ENCODE results near the gene RNF213.
"Not testable (repeated sequence)": the region's sequence is repeated elsewhere in the genome, so short reads cannot be mapped to it uniquely, and the experiment has no call there.

Gene RNF213

DNA sequence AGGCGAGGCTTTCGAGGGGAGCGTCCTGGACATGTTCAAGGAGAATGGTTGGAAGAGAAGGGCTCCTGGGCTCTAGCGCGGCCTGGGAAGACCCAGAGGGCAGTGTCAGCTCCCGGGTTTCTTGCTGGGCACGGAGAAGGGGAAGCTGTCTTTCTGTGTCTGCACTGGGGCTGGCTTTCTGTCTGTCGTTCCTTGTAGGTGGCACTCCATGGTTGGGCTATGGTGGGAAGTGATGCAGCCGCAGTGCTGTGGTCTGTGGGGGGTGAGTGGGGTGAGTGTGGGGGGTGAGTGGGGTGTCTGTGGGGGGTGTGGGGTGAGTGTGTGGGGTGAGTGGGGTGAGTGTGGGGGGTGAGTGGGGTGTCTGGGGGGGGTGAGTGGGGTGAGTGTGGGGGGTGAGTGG, 13.7 kb downstream of the RNF213 start:
- no peak for DNase-seq

DNA sequence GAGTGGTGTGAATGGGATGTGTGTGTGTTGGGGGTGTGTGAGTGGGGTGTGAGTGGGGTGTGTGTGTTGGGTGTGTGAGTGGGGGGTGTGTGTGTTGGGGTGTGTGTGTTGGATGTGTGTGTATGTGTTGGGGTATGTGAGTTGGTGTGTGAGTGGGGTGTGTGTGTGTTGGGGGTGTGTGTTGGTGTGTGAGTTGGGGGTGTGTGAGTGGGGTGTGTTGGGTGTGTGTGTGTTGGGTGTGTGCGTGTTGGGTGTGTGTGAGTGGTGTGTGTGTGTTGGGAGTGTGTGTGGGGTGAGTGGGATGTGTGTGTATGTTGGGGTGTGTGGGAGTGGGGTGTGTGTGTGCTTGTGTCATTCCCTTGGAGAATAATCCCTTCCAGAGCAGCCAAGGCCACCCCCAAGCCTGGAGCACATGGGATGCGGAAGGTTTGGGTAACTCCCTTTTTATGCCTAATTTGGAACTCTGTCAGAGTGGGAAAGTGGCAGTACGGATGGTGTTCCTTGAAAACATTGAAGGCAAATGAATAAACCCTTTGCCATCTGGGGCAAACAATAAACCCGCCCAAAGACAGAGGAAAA, 14.3 kb downstream of the RNF213 start:
- DNase-seq: no peak

DNA sequence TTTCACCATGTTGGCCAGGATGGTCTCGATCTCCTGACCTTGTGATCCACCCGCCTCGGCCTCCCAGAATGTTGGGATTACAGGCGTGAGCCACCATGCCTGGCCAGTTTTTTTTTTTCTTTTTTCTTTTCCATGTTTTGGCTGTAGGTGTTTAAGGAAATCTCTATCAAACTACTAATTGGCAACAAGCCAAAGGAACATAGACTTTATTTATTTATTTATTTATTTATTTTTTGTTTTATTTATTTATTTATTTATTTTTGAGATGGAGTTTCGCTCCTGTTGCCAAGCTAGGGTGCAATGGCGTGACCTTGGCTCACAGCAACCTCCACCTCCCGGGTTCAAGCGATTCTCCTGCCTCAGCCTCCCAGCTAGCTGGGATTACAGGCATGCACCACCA, 15.2 kb downstream of the RNF213 start:
- not testable (repeated sequence) for DNase-seq

DNA sequence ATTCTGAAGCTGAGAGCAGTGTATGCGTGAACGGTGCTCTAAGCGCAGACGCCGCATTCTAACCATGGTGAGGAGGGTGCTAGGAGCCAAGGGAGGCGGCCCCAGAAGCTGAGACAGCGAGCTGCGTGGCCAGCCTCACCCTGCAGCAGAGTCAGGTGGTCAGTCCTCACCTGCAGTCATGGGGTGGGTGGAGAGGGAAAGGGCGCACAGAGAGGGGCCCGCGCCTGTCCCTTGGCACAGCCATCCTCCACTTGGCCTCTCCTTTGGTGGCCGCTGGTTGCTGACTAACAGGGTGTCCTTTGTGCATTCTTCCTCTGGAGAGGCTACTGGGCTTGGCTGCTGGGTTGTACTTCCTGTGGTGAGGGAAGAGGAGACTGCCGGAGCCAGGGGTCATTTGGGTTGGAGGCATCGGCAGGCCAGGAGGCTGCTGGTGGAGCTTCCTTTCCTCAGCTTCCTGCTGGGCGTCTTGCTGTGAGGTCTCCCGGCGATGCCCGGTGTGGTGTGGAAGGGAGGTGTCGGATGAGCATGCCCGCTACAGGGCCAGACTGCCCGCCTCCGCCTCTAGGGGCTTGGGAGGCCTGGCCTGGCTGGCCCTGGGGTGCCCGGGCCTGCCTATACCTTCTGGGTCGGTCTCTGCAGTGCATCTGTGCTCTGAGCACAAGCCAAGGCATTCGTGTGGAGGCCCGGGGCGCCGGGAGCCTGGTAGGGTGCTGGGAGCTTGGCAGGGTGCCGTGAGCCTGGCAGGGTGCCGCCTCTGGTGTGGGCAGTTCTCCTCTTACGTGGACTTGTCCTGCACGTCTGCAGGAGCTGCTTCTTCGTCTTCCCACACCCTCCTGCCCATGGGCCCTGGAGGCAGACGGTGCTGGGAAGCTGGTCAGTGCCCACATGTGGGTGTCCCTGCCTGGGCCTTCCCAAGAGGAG, 17.4 kb downstream of the RNF213 start:
- no peak for DNase-seq

DNA sequence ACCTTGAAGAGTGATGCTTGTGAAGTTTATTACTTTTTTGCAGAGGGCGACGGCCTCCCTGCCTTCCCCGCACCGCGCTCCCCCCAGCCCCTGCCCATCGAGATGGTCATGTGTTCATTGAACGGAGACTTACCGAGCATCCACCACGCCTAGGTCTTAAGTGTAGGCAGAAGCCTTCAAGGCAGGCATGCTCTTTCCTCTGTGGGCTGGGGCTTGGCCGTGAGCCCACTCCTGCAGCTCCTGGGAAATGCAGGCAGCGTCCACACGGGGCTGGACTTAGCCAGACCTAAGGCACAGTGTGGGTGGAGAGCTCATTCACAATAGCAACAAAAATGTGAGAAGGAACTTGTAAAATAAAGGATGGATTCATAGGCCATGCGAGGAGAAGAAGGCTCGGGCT, 19.2 kb downstream of the RNF213 start:
- DNase-seq: no peak

DNA sequence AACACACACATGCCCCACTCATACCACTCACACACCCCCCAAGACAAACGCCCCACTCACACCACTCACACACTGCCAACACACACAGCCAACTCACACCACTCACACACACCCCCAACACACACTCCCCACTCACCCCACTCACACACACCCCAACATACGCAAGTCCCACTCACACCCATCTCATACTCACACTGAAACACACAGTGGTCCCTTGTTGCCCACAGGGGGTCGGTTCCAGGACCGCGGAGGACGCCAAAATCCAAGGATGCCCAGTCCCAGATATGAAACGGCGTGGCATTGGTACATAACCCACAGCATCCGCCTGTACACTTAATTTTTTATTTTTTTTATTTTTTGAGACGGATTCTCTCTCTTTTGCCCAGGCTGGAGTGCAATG, 20.9 kb downstream of the RNF213 start:
- no peak for DNase-seq

DNA sequence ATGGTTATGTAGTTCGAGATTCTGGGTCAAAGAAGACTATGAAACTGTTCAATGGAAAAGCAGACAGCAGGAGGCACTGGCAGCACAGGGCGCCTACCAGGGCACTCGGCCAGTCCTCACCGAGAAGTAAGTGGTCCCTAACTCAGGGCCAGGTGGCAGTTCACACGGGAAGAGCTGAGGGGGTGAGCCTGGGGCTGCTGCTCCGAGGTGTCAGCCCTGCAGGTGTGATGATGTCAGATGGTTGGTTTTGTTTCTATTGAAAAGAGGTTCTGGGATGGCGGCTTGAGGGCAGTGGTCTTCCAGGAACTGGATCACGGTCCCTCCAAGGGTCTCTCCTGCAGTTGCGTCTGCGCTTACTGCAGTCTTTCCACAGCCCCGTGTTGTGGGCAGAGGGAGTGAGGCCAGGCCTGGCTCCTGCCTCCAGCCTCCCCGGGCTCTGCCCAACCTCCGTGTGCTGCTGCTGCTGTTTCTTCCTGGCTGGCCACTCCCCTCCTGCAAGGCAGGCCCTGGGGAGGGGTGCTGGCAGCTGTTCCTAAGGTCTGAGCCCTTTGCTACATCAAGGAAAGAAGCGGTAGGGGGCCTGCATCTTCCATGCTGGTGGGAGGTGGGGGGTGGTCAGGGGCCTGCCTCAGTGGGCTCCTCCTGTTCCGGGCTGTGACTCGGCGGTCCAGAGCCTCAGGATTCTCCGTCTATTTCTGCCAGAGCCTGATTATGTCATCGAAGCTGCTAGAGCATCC, 22.6 kb downstream of the RNF213 start:
- no peak for DNase-seq

DNA sequence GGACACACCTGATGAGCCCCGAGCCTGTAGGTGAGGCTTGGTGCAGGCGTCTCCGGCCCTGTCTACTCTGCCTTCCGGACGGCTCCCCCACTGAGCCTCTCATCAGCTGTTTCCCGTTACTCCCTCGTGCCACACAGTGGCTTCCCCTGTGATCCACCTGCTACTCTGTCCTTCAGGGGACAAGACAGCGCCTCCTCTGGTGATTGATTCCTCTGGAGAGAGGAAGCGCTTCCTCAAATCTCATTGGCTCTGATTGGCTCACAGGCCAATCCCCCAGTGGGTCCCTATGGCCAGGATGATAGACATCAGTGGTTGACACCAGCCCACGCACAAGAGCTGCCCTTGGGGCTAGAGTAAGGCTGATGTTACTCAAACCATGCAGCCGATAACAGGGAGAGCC, 24.0 kb downstream of the RNF213 start:
- no peak for DNase-seq

DNA sequence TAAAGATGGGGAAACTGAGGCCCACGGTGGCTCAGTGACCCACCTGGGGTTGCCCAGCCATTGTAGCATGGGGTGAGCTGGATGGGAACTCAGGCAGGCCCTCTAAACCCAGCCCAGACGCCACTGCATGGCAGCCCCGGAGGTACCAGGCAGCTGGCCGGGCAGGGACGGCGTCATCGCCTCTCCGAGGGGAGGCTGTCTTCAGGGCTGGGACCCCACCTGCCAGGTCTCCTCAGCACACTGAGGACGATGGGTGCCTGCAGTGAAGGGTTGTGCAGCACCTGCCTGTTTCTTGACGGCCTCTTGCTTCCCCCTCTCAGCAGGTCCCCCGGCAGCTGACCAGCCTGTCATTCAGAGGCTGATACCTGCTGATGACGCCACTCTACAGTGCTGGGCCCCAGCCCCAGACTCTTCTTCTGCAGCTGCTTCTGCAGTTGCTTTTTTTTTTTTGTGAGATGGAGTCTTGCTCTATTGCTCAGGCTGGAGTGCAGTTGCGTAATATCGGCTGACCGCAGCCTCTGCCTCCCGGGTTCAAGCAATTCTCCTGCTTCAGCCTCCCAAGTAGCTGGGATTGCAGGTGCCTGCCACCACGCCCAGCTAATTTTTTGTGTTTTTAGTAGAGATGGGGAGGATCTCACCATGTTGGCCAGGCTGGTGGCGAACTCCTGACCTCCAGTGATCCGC, 24.7 kb downstream of the RNF213 start:
- DNase-seq: no peak

DNA sequence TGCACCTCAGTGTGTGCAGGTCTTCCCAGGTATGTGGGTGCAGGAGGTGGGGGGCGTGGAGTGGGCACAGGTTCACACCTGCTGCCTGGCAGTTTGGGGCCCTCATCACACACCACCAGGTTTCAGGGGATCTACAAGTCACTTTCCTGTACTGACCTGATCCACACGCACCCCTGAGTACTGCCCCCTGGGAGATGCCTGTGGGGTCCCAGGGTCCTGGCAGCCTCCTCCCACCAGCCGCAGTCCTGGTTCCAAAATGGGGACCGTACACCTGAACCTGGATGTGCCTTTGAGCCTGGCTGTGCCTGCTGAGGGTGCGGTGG, 25.9 kb downstream of the RNF213 start:
- DNase-seq: no peak

DNA sequence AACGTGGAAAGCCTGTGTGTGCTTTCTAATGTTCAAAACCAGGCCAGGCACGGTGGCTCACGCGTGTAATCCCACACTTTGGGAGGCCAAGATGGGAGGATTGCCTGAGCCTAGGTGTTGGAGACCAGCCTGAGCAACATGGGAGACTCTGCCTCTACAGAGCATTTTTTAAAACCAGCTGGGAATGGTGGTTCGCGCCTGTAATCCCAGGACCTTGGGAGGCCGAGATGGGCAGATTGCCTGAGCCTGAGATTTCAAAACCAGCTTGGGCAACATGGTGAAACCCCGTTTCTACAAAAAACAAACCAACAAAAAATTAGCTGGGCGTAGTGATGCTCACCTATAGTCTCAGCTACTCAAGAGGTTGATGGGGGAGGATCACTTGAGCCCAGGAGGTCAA, 26.4 kb downstream of the RNF213 start:
- no peak for DNase-seq

DNA sequence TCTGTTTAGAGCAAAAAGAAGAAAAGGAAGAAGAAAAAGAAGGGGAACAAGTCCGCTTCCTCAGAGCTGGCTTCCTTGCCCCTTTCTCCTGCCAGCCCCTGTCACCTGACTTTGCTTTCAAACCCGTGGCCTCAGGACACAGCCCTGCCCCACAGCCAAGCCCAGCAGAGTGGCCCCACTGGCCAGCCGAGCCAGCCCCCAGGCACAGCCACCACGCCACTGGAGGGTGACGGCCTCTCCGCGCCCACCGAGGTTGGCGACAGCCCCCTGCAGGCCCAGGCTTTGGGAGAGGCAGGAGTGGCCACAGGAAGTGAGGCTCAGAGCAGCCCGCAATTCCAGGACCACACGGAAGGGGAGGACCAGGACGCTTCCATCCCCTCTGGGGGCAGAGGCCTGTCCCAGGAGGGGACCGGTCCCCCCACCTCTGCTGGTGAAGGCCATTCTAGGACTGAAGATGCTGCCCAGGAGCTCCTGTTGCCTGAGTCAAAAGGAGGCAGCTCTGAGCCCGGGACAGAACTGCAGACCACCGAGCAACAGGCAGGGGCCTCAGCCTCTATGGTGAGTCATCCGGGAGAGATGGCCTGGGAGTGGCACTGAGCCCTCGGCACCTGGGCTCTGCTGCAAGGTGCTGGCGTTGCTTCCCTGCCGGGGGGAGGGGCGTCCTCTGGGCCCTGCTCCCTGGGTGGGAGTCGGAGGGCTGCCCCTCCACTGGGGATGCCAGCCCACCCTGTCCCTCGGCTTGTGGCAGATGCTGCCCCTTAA, 27.3 kb downstream of the RNF213 start:
- no peak for DNase-seq

DNA sequence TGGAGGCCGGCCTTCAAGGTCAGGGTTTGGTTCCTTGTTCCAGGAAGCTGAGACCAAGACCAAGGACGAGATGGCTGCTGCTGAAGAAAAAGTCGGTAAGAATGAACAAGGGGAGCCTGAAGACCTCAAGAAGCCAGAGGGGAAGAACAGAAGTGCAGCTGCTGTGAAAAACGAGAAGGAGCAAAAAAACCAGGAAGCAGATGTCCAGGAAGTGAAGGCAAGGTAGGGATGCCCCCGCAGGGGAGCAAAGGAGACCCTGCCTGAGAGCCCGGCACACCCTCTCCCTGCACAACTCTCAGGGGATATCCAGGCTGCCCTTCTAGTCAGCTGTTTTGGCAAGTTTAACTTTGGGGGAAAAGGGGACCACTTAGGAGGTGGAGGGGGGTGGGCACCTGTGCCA, 29.0 kb downstream of the RNF213 start:
- no peak for DNase-seq

DNA sequence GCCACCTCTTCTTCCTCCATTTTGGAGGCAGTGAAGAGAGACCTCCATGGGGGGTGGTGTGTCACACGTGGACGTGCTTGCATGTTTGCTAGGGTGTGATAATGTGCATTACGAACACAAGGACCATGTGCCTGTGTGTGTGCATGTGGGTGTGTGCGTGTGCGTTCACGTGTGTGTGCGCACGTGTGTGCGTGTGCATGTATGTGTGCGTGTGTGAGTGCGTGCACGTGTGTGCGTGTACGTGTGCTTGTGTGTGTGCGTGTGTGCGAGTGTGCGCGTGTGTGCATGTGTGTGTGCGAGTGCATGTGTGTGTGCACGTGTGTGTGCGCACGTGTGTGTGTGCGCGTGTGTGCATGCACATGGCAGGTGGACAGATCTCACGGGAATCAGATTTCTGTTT, 29.5 kb downstream of the RNF213 start:
- no peak for DNase-seq

DNA sequence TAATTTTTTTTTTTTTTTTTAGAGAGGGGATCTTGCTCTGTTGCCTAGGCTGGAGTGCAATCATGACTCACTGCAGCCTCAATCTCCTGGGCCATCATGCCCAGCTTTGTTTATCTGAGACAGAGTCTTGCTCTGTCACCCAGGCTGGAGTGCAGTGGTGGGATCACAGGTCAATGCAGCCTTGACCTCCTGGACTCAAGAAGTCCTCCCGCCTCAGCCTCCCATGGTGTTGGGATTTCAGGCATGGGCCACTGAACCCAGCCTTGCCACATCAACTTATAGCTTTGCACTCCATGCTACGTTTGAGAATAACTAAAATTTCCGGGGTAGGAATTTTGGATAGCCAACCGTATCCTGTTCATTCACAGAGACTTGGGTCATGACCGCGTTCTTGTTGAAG, 30.6 kb downstream of the RNF213 start:
- no peak for DNase-seq

DNA sequence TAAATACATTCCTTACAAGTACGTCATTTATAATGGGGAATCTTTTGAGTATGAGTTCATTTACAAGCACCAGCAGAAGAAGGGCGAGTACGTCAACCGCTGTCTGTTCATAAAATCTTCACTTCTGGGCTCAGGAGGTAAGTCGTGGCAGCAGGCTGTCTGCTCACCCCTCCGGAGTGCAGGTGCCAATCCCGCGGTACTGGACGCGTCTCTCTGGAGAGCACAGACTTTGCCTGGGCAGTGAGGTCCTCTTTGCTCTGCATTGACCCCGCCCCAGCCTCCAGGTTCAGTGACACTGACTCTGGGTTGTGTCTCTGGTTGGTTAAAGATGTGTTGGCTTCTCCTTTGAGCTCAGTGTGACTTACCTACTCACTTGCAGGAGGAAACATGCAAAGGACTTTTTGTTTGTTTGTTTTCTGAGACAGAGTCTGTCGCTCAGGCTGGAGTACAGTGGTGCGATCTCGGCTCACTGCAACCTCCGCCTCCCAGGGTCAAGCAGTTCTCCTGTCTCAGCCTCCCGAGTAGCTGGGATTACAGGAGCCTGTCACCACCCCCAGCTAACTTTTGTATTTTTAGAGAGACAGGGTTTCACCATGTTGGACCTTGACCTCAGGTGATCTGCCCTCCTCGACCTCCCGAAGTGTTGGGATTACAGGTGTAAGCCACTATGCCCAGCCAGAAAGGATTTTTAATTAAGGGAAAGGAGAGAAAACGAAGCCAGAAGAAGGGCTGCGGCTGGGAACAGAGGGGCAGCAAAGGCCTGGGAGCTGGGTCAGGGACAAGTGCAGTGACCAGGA, 31.2 kb downstream of the RNF213 start:
- no peak for DNase-seq

DNA sequence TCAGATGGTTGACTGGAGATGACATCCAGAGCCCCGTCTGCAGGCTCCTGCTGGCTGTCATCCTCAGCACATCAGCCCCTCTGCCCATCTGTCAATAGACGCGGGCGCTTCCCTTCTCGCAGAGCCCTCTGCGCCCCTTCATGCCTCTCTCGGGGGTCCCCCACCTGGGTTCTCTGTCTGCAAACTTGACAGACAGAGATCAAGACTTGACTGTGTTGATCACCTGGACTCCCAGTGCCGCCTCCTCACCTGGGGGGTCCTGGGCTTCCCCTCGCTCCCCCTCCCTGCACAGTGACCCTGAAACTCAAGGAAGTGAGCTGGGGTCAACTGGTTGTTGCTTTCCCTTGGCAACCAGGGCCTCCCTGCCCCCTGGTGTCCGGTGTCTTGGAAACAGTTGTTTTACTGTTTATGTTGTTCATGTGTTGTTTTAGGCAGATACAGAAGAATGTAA, 31.9 kb downstream of the RNF213 start:
- DNase-seq: no peak

DNA sequence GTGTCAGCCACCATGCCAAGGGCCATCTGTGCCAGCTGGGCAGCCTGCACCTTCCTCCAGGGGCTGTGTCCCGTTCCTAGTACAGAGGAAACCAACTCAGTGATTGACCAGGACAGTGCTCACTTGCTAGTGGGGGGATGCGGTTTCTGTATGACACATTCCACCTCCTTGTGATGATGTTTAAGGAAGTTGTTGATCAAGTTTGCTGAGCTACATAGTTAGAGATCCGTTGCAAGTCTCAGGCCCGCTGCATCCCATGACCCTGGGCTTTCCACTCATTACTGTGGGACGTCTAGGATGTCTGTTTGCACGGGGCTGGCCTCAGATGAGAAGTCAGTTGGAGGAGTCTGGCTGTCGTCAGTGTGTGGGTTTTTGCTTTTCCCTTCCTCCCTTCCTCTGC, 33.6 kb downstream of the RNF213 start:
- DNase-seq: no peak

DNA sequence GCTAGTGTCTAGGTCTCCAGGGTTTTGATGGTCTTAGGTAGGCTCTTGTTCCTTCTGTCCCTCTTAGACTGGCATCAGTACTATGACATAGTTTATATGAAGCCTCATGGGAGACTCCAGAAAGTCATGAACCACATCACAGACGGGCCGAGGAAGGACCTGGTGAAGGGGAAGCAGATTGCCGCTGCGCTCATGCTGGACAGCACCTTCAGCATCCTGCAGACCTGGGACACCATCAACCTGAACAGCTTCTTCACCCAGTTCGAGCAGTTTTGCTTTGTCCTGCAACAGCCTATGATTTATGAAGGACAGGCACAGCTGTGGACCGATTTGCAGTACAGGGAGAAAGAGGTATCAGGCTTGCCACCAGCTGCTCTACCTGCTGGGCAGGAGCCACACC, 34.0 kb downstream of the RNF213 start:
- DNase-seq: no peak

DNA sequence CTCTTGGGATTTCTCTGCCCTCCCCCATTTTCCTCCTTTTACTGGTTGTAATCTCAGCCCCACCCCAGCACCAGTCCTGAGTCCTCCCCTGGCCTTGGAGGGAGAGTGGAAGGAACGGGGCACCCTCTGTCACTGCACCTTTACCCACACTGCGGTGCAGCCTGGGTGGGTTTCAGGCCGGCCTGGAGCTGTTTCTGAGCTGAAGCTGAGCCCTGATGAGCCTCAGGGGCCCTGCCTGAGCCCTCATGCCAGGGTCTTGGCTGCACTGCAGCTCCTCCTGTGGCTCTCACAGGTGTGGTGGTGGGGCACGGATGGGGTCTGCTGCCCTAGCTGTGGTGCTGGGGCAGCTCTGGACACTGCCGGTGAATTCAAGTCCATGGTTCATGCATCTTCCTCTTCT, 34.5 kb downstream of the RNF213 start:
- no peak for DNase-seq

DNA sequence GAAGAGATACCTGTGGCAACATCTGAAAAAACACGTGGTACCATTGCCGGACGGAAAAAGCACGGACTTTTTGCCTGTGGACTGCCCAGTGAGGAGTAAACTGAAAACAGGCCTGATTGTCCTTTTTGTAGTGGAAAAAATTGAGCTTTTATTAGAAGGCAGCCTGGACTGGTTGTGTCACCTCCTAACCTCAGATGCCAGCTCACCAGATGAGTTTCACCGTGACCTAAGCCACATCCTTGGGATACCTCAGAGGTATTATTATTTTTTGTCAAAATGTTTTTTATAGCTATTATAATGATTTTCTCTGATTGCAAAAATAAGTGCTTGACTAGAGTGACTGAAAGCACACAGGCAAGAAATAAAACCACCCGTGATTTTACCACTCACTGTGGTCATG, 34.9 kb downstream of the RNF213 start:
- DNase-seq: no peak

DNA sequence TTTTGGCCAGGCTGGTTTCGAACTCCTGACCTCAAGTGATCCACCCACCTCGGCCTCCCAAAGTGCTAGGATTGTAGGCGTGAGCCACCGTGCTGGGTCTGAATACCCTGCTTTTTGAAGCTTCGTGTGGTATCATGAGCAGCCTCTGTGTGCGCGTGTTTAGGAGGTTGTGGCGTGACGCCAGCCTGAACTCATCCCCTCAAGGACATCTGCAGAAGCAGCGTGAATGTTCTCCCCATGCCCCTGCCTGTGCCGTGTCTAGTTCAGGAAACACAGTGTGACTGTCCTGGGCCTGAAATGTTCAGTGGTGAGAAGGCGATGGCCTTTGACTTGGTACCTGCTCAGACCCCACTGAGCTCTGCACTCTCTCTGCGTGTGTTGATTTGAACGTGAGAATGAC, 35.6 kb downstream of the RNF213 start:
- no peak for DNase-seq

All from stimulated activated CD4-positive, alpha-beta T cell treated with anti-CD3 and anti-CD28 coated beads, Interleukin-4, amount 100 ng/mL, for 1 hour (primary cell).